ENCODE data around the gene TBC1D3D. TPM values are rescaled to one million over a fixed set of nuclear protein-coding genes. Genes with fewer than 3 reads are reported as not detected.
"Not testable (repeated sequence)": the region's sequence is repeated elsewhere in the genome, so short reads cannot be mapped to it uniquely, and the experiment has no call there.

TBC1D3D gene
- not detected for total RNA-seq

DNA sequence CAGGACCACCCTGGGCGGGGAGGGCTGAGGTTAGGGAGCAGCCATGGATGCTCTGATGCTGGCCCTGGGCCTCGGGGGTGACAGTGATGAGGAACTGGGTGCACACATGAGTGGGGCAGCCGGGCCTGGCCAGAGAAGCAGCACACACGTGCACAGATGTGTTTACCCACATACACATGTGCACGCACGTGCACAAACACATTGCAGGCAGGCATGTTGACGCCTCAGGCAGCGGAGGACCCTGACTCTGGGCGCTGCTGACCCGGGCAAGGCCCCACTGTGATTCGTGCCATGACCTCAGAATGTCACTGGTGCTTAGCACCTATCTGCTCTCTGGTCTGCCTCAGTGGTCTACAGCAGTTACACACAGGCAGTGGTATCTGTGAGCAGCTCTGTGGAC is at the start of gene TBC1D3D:
TBC1D3D (plus strand) TSS at position 301 of the 400 bp plus-strand sequence. CDS start 1,585 bp downstream, outside the sequence.
- not testable (repeated sequence) for H3K36me3 ChIP-seq

DNA sequence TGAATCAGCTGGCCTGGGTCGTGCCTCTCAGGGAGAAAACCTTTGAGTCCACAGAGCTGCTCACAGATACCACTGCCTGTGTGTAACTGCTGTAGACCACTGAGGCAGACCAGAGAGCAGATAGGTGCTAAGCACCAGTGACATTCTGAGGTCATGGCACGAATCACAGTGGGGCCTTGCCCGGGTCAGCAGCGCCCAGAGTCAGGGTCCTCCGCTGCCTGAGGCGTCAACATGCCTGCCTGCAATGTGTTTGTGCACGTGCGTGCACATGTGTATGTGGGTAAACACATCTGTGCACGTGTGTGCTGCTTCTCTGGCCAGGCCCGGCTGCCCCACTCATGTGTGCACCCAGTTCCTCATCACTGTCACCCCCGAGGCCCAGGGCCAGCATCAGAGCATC is 14.8 kb upstream of the TBC1D3D start, which contains the start of gene TBC1D3L:
TBC1D3L (minus strand) TSS at position 101 of the 400 bp plus-strand sequence. CDS start 1,540 bp downstream, outside the sequence.
- H3K4me1 ChIP-seq; intact Hi-C loops (cut with DNase I; ENCODE audit: low total_unique reads); H3K36me3 ChIP-seq; H3K27ac ChIP-seq; H3K9me3 ChIP-seq; DNase-seq; in situ Hi-C loops (cut with MboI; ENCODE audit: low sequenced_read_pairs in 4 of 4); H3K4me3 ChIP-seq; H3K27me3 ChIP-seq; ATAC-seq: not testable (repeated sequence)

More for the DNA sequence above, at the start of gene TBC1D3D:
- H3K27ac ChIP-seq; H3K4me3 ChIP-seq; ATAC-seq; intact Hi-C loops (cut with DNase I; ENCODE audit: low total_unique reads); H3K9me3 ChIP-seq; H3K4me1 ChIP-seq; in situ Hi-C loops (cut with MboI; ENCODE audit: low sequenced_read_pairs in 4 of 4); DNase-seq; H3K27me3 ChIP-seq: not testable (repeated sequence)

Other genes with a start within 250 kb of the TBC1D3D start
- under 1 TPM in 1 of 4 donors, not detected in 3; 0.87 TPM for gene TBC1D3K, start 79.6 kb upstream of the TBC1D3D start, total RNA-seq
- 10 to 100 TPM in 1 of 4 donors, 1 to 10 TPM in 3; 2.3 to 18.6 (median 3.9) TPM for gene TBC1D3L, start 14.9 kb upstream of the TBC1D3D start, total RNA-seq
- gene TBC1D3C, start 64.7 kb downstream of the TBC1D3D start, total RNA-seq = not detected
- gene TBC1D3E, start 124.0 kb downstream of the TBC1D3D start, total RNA-seq = not detected
- not detected for gene TBC1D3, start 188.6 kb downstream of the TBC1D3D start, total RNA-seq

All from gastrocnemius medialis (tissue), 4 donors.